K562 (cell line): ENCODE results near the gene RNU6-7. TPM values are rescaled to one million over a fixed set of nuclear protein-coding genes. Genes with fewer than 3 reads are reported as not detected.

Experiments used
- ATF7 ChIP-seq: fragments of 450-650 bp; IDR thresholded peaks from 2 replicates; pipeline ENCODE4 v1.7.1; 2014; ENCODE audit warnings: mild to moderate bottlenecking, moderate library complexity
- CHD7 ChIP-seq: fragments of 200-600 bp; sonication (generic); IDR thresholded peaks from one replicate; pipeline ENCODE4 v1.6.1; 2012; ENCODE audit warnings: mild to moderate bottlenecking, low read depth, low read length, inconsistent platforms
- DMBX1 ChIP-seq: fragments of 250-450 bp; sonication (Bioruptor Pico); IDR thresholded peaks from 2 replicates; pipeline ENCODE4 v1.8.0; 2022; ENCODE audit warnings: inconsistent platforms, mild to moderate bottlenecking, moderate library complexity, borderline replicate concordance
- HBP1 ChIP-seq: fragments of 450-650 bp; formaldehyde crosslinking; IDR thresholded peaks from 2 replicates; pipeline ENCODE4 v1.4.0; 2022; ENCODE audit warnings: missing genetic modification characterization
- NCOR1 ChIP-seq: fragments of 450-650 bp; IDR thresholded peaks from 2 replicates; pipeline ENCODE4 v1.6.1; 2016; ENCODE audit warnings: mild to moderate bottlenecking, moderate library complexity
- PBX2 ChIP-seq, 2 experiments: IDR thresholded peaks in 1 of 2; conservative IDR thresholded peaks in 1 of 2; 2 replicates each; pipeline ENCODE4 v1.6.1; 2016; ENCODE audit warnings: low read depth in 2 of 2, mild to moderate bottlenecking in 1 of 2, missing compliant biosample characterization in 1 of 2, missing genetic modification characterization in 1 of 2, moderate library complexity in 1 of 2
- PCBP2 ChIP-seq: fragments of 200-400 bp; formaldehyde crosslinking; IDR thresholded peaks from 2 replicates; pipeline ENCODE4 v1.6.1; 2018; ENCODE audit warnings: low read length, low read depth, mild to moderate bottlenecking, moderate library complexity; ENCODE audit not compliant: poor library complexity, severe bottlenecking
- TAF15 ChIP-seq: fragments of 200-400 bp; formaldehyde crosslinking; IDR thresholded peaks from 2 replicates; pipeline ENCODE4 v1.6.1; 2017; ENCODE audit warnings: mild to moderate bottlenecking, low read depth, low read length, moderate library complexity
- ZFX ChIP-seq: sonication (generic); formaldehyde crosslinking; IDR thresholded peaks from 2 replicates; pipeline ENCODE4 v1.8.0; 2022; ENCODE audit warnings: mild to moderate bottlenecking, missing genetic modification reagents, moderate library complexity
- polyA plus RNA-seq, 8 experiments: library from polyadenylated mRNA; depleted of rRNA in 4 of 8; stranded (reverse) in 5 of 8; unstranded in 3 of 8; fragments of >200 nt; fragmentation: Nextera tagmentation in 2 of 8; fragmentation: Illumina TruSeq in 1 of 8; extraction: Ambion mirVana in 2 of 8; extraction: Trizol in 1 of 8; gene quantifications; 2 replicates each; pipeline versions ENCODE4 v1.2.1 to v1.2.3, GENCODE V29; 2011 to 2014; ENCODE audit warnings: inconsistent platforms in 1 of 8, missing spikeins in 1 of 8
- total RNA-seq, 7 experiments: library from RNA; depleted of rRNA in 6 of 7; stranded (reverse); fragments of >200 nt in 6 of 7; fragmentation: Illumina TruSeq in 2 of 7; extraction: Trizol in 2 of 7; gene quantifications; 2 replicates each; pipeline versions ENCODE4 v1.2.1 to v1.2.3, GENCODE V29; 2011 to 2021; ENCODE audit warnings: low replicate concordance in 1 of 7

Gene RNU6-7
- total and polyA plus RNA-seq, 9 of the 15 experiments (the other 6 are each of a cell fraction or from before 2014, with no cell fraction given) = not detected

GRCh38 chr14:32208490-32208889 lies 6.6 kb downstream of the RNU6-7 start (continued):
- TF ChIP-seq HBP1 (CRISPR knock-in tag) (no peak), CHD7 (no peak), ZFX (CRISPR knock-in tag) (no peak), ATF7 (no peak), TAF15 (no peak), NCOR1 (no peak), PCBP2 (no peak), DMBX1 (CRISPR knock-in tag) (no peak), PBX2 (CRISPR knock-in tag; IDR thresholded peaks at IDR 0.05; ENCODE audit: low read depth) (no peak), PBX2 (tag; conservative IDR thresholded peaks at IDR 0.05; ENCODE audit: low read depth) (no peak)
- TF ChIP-seq, all 486 proteins: peak for 0
